Measurements from ENCODE around the gene IZUMO4.

DNA sequence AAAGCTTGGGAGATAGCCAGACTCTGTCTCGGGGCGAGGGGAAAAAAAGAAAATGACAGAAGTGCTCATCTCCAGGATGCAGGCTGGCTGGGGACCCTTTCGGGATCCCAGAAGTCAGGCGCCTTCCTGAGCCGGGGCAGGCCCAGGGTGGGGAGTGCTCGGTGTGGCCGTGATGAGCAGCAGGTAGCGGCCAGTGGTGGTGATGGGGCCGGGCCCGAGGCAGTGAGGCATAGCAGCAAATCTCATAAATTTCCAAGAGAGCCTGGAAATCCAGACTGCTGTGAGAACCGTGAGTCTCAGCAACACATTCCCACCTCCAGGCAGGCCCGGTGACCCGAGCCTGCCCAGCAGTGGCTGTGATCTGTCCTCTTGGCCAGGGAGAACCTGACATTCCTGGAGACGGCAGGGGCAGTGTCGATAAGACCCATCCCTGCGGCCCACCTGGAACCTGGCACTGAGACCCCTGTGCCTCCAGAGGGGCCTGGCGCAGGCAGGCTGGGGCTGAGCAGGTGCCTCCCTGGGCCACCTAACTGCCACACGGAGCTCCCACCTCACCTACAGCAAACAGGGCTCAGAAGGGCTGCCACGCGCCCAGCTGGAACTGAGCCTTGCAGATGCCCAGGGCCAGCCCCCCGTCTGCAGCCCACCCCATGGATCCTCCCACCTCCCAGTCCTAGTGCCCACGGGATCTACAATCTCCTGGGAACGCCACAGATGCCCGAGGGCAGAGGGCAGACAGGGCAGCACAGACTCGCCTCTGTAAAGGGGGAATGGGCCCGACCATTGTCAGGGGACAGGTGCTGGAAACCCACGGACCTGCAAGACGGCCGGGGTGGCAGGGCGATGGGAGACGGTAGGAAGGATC is 23.4 kb downstream of the IZUMO4 start:
- TF ChIP-seq GATA2 (IDR thresholded peaks at IDR 0.05; ENCODE audit: low read depth, low read length) (no peak), GATA3 (IDR thresholded peaks at IDR 0.05; ENCODE audit: low read depth, low read length) (no peak)

Measured in SH-SY5Y (cell line).